Measurements from ENCODE around the gene RERE.

- TF ChIP-seq RFX5 (IDR thresholded peaks at IDR 0.05; ENCODE audit: low read length) = no peak
- no peak for TF ChIP-seq CTCF (IDR thresholded peaks at IDR 0.05)
- TF ChIP-seq RCOR1 (IDR thresholded peaks at IDR 0.05; ENCODE audit: low read length) = no peak
- TF ChIP-seq FOXJ3 (CRISPR knock-in tag; IDR thresholded peaks at IDR 0.05) = no peak
- TF ChIP-seq FOXM1 (IDR thresholded peaks at IDR 0.05; ENCODE audit: low read depth) = no peak
- TF ChIP-seq POLR2AphosphoS5 (IDR thresholded peaks at IDR 0.05; ENCODE audit: low read depth, low read length) = no peak
- TF ChIP-seq MXI1 (IDR thresholded peaks at IDR 0.05; ENCODE audit: low read depth, low read length) = no peak
- TF ChIP-seq MAX (IDR thresholded peaks at IDR 0.05; ENCODE audit: low read depth) = no peak
- no peak for TF ChIP-seq GATA2 (CRISPR knock-in tag; IDR thresholded peaks at IDR 0.05)
Measured at GRCh38 chr1:8311068-8311718, 506.2 kb downstream of the RERE start.

Measured in SK-N-SH (cell line).